HG02884 (cell line): ENCODE results near the gene ERICH3.

Experiments
- ATAC-seq: cut with Tn5 transposase; IDR thresholded peaks from one replicate; pipeline ENCODE4 v1.9.1; 2021; ENCODE audit warnings: mild to moderate bottlenecking, moderate library complexity; ENCODE audit not compliant: unreplicated experiment

ERICH3 gene

DNA sequence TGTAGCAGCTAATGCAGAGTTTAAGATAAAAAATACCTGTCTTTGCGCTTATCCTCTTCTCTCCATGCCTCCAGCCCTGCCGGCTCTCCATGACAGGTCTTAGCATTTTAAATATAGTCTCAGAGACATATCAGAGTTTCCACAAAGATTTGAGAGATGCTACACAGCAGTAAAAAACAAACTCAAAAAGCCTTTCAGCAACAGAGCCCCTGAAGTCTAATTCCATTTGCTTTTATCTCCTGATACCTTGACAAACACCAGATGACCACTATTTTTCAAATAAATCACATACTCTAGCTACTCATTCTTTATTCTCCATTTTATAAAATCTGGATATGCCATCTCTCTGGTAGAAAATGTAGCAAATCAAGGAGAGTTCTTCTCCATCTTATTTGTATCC lies 81.6 kb downstream of the ERICH3 start:
- no peak for ATAC-seq

GRCh38 chr1:74590288-74590687 lies 83.3 kb downstream of the ERICH3 start:
- no peak for ATAC-seq

DNA sequence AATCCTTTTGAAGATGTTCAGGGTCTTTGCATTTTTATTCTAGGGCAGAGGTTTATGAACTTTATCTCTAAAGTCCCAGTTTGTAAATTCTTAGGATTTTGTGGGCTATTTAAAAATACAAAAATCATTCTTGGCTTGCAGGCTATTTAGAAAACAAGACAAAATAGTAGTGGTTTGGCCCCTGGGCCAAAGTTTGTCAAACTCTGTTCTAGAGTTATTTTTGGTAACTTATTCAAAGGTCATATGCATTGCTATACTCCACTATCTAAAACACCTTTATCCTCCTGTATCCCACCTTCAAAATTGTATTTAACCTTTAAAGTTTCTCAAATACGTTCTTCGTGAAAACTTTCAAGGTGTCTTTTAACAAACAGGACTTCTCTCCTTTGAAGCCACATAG lies 85.7 kb downstream of the ERICH3 start:
- ATAC-seq, result no peak

DNA sequence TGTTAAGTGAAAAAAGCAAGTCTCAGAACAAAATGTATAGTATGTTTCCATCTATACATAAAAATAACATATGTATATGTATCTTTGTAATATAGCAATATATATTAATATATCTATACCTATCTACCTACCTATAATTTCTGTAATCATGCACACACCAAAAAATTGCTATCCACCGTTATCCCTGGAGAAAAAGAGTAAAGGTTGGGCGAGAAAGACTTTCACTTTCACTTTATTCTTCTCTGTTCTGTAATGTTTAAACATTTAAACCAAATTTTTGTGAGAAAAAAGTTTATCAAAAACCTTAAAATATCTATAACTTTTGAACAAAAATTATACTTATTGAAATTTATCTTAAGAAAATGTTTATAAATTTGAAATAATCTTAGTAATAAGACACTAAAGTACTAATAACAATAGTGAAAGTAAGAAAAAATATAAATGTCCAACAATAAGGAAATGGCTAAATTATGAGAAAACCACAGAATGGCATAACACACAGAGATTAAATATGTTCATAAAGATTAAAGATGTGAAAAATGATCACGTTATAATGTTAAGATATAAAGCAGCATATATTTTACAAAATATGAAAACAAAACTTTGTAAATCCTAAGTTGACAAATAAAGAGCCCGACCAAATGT lies 87.2 kb downstream of the ERICH3 start:
- ATAC-seq, result no peak

DNA sequence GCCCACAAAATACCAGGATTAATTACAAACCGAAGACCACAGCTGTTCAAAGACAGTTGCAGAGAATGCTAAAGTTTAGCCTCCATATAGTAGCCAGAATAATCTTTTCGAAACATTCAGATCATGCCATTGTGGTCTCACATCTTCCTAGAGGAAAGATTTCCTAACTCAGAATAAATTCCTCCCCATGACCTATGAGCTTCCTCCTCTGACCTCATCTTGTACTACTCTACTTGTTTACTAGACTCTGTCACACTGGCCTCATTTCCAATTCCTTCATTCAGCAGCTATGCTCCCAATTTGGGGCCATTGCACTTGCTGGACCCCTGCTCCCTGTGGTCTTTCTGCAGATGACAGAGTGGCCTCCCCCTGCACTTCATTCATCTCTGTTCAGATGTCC lies 89.4 kb downstream of the ERICH3 start:
- no peak for ATAC-seq

GRCh38 chr1:74583397-74583796 lies 90.2 kb downstream of the ERICH3 start:
- no peak for ATAC-seq

DNA sequence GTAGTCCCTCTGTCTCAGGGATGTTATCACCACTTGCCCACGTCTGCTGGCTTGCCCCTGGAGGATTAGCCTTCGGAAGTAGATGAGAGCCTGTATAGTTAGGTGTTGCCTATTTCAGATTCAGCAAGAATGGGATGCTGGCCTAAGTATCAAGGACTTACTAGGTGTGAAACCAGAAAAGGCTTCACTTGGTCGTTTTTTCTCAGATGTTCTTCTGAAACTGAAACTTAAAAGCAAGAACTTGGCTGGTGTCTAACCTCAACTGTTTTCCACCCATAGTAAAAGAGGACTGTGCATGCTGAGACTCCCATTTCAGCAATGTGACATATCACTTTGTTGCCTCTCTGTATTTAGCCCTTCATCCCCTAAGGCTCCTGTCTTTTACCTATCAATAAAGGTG lies 94.2 kb downstream of the ERICH3 start:
- peak; percentile 100 for ATAC-seq

GRCh38 chr1:74578101-74578500 lies 95.5 kb downstream of the ERICH3 start:
- no peak for ATAC-seq

DNA sequence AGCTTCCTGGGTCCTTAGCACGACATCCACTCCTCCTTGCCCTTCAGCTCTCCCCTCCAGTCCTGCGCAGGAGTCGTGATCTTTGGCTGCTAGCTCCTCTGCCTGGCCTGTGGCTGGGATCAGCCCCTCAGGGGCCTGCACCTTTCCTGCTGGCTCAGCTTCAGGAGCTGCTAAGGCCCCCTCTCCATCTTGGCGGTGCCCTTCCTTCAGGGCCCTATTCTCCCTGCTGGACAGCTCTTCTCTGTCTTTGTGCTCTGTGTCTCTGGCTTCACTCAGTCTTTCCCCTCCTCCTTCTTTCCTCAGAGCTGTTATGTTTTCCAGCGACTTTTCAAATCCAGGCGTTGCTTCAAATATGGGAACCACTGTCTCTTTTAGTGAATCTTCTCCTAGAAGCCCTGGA lies 101.7 kb downstream of the ERICH3 start:
- ATAC-seq, result no peak

- no peak for ATAC-seq
These were observed 102.1 kb downstream of the ERICH3 start for GRCh38 chr1:74571493-74571800.

DNA sequence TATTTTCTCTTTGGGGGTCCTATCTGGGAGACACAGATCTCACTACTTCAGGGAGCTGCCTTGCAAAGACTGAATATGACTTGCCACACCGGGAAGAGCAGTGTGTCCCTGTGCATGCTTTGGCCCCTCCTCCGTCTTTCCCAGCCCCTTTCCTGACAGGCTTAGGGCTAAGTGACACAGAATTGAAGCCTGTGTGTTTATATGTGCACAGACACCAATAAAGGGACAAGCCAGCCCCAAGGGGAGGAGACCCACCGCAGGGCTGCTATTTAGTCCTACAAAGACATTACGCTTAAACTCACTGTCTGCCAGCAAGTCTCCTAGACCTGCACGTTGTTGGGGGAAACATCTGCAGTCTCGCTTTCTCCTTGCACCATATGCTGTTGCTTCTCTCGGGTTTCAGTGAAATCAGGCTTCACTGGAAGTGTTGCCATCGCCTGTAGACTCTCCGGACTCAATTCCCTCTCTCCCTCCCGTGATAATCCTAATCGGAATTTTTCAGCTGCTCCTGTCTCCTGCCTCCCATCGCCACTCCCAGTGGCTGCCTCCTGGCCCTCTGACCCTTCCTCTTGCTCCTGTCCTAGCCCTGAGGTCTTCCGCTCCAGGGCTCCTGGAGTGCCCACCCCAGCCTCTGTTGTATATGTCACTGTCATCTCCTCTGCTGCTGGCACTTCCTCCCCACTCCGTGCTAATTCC lies 102.6 kb downstream of the ERICH3 start:
- ATAC-seq, result no peak

DNA sequence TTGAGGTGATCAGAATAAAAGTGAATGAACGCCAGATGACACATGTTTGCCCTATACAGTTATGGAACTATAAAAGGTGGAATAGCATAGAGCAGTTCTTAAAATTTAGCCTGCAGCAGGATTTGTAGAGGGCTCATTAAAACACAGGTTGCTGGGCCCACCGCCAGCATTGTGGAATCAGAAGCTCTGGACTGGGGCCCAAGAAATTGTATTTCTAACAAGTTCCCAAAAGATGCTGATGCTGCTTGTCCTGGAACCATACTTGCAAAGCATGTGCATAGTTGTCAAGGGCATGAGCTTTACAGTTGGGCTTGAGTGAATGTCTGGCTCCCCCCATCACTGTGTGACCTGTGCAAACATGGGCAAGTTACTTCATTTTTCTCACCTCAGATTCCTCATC lies 123.7 kb downstream of the ERICH3 start:
- no peak for ATAC-seq

DNA sequence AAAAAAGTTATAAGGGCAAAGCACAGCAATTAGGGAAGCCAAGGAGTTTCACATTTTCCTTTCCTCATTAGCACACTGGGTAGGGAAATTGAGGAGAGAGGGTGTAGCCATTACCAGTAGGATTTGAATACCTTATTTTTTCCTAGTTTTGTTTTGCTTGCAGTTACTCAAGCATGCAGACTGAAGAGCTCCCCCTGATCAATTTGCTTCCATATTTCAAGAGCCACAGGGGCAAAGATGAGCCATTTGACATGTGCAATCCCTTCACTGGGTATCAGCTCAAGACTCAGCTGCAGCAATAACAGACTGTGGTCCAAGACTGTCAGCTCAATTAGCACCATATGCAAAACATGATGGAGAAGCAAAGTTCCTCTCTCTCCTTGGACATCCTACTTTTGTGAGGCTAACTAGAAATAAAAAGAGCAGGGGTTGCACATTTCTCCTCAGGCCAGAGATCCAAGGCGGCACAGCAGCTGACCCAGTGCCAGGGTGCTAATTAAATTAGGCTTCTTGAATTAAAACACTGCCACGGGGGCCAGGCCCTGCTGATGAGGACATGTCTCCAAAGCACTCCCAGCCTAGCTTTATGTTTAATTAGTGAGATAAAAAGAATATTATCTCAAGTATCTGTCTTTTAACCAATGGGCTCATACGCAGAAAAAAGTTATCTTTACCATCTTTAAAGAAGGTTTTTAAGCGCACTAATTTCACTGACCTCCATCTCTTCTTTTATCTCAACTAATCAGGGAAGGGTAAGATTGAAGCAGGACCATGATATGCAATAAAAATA lies 124.4 kb downstream of the ERICH3 start:
- no peak for ATAC-seq

- ATAC-seq, result no peak
These were observed 127.8 kb downstream of the ERICH3 start for GRCh38 chr1:74545821-74546220.

DNA sequence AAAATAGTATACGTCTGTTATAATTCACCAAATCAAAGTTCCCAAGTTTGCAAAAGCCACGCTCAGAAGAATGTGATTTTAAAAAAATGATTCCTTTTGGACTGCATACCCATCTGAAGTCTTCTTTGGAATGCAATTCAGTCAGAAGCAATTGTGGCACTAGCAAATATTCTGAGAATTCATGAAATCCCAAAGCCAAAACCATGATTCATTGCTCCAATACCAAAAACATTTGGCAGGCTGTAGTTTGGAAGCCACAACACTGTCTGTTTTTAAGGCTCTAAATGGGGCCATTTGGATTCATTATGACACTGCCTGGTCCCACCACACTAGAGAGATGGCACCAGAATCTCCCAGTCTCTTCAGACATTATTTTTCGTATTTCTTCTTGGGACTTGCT lies 139.4 kb downstream of the ERICH3 start:
- no peak for ATAC-seq

GRCh38 chr1:74531796-74532195 lies 141.8 kb downstream of the ERICH3 start:
- ATAC-seq, result no peak

DNA sequence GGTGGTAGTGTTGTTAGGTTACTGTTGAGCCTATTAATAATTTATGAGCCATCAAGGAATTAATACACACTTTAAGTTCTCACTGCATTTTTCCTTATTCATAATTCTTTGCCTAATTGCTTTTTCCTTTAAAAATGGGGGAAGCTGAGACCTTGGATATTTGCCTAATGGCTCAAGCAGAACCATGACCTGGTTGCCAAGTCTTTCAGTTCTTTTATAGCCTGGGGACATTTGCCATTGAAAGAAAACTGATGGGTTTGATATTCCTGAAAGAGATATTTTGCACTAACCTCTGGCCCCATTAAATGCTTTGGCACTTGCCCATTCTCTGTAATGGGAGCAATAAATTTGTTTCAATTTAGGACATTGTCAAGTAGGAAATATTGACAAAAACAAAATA lies 142.7 kb downstream of the ERICH3 start:
- no peak for ATAC-seq

DNA sequence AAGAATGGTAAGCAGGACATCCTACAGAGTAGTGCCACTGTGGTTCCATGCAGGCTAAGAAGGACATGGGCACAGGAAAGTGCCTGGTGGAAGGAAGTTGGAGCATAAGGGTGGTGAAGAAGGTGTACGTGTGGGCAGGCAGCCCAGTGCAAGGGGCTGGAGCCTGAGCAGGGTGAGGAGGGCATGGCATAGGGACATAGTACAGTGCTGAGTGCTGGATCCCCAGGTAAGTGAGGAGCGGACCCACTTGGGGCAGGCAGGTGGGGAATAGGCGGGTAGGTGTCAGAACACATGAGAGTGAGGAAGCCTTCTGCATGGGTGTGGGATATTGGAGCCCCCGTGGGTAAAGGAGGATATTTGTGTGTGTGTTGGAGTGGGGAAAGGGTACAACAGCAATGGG lies 145.5 kb downstream of the ERICH3 start:
- ATAC-seq, result no peak

- ATAC-seq, result no peak
These were observed 146.9 kb downstream of the ERICH3 start for GRCh38 chr1:74526708-74527107.

- ATAC-seq, result no peak
These were observed 149.6 kb downstream of the ERICH3 start for GRCh38 chr1:74523873-74524480.

- no peak for ATAC-seq
These were observed 151.4 kb downstream of the ERICH3 start for GRCh38 chr1:74522148-74522547.
